Stimulated activated CD8-positive, alpha-beta memory T cell treated with anti-CD3 and anti-CD28 coated beads, Interleukin-7, amount 100 ng/mL, for 48 hours (primary cell): ENCODE results near the gene PPM1N.
"Not testable (repeated sequence)": the region's sequence is repeated elsewhere in the genome, so short reads cannot be mapped to it uniquely, and the experiment has no call there.

Experiments used
- DNase-seq, 2 donors: peaks; one replicate each; pipeline ENCODE4 v3.0.0-alpha.2; 2020; ENCODE audit warnings: low read depth in 1 of 2; ENCODE audit errors: extremely low read depth in 1 of 2

PPM1N gene

GRCh38 chr19:45508417-45508860 lies 10.2 kb downstream of the PPM1N start:
- DNase-seq: peak in 1 of 2 donors; percentile 51

DNA sequence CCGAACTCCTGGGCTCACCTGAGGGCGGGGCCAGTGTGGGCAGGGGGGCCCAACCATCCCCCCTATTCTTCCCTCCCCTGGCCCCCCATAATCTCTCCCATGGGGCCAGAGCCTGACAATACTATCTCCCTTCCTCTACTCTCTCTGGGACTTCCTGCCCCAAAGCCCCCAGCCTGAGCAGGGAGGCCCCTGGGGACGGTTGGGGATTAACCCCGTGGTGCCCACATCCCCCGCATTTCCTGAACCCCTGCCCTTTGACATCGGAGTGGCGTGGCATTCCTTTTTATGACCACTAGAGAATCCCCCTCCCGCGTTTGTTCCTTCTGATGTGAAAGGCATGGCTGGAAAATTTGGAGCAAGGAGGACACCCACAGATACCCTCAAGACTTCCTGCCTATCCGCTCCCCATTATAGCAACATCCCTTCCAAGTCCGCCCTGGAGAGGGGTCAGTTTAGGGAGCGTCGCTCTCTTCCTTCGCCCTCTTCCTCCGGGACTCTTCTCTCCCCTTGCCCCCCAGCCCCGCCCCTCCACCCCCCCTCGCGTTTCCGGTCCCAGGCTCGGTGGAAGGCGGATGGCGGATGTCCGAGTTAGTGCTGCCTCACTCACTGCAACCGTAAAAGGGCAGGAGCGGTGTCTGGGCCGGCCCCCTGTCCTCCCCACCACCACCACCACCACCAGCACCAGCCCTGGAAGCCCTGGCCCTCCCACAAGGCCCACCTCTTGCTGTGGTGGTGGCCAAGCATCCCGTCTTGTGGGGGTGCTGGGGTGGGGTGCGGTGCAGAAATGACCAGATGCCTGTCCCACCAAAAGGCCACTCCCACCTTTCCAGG lies 10.8 kb downstream of the PPM1N start:
- DNase-seq: no peak

DNA sequence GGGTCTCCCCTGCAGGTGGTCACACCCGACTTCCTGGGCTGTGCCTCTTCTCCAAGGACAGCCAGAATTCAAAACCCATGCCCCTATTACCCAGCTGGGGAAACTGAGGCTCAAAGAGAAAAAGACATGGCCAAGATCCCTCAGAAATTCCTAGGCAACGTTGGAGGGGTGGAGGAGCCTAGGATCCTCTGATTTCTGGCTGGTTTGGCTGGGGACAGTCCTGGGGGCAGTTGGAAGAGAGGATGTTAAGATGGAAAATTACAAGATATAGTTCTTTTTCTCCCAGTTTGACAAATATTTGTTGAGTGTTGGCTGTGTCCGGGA lies 11.4 kb downstream of the PPM1N start:
- DNase-seq: no peak

DNA sequence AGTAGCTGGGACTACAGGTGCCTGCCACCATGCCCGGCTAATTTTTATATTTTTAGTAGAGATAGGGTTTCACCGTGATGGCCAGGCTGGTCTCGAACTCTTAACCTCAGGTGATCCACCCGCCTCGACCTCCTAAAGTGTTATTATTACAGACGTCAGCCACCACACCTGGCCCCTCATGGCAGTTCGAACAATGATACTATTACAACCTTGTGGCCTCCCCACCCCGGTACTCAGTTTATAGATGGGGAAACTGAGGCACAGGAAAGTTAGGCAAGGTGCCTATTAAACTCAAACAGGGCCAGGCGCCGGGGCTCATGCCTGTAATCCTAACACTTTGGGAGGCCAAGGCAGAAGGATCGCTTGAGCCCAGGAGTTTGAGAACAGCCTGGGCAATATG lies 12.1 kb downstream of the PPM1N start:
- not testable (repeated sequence) for DNase-seq

- DNase-seq: no peak
Measured at GRCh38 chr19:45511074-45511473, 12.8 kb downstream of the PPM1N start.

- no peak for DNase-seq
Measured at GRCh38 chr19:45512881-45513483, 14.7 kb downstream of the PPM1N start.

GRCh38 chr19:45514376-45515051 lies 16.3 kb downstream of the PPM1N start:
- DNase-seq: no peak

DNA sequence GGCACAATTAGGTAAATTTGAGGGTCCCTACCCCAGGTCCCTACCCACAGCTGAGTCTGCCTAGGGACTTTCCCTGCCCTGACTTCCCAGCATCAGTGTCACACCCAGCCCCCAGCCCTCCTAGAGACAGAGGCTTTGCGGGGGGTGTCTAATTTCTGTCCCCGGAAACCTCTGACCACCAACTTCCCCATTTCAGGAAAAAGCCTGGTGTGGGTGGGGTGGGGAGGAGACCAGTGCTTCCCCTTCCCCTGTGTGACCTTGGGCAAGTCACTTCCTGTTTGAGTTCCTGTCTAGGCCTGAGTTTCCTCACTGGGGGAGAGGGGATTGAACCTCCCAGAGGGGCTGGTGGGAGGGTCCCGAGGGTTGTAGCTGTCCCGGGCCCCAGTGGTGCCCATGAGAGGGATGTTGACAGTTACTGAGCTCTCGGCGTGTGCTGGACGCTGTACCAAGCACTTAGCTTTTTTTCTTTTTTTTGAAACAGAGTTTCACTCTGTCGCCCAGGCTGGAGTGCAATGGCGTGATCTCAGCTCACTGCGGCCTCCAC lies 16.9 kb downstream of the PPM1N start:
- no peak for DNase-seq

DNA sequence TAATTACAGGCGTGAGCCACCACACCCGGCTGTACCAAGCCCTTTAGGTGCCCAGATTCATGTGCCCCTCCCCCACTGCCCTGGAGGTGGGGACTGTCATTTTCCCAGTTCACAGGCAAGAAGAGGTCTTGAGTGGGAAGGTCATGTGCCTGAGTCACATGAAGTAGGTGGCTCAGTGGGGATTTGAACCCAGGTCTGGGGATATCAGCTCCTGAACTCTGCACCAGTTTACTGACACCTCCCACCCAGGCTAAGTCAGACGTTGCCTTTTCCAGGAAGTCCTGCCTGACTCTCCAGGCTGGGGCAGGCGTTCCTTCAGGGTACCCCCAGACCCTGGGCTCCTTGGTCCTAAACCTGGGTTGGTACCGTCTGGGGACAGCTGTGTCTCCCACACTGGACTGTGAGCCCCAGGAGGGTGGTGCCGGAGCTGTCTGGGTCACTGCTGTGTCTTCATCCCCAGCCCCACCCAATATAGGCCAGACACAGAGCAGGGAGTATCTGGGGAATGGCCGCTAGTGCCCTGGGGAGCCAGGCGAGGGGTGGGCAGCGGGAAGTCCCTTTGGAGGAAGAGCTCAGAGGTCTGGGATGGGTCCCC lies 17.7 kb downstream of the PPM1N start:
- no peak for DNase-seq

GRCh38 chr19:45517238-45517637 lies 19.0 kb downstream of the PPM1N start:
- no peak for DNase-seq

- no peak for DNase-seq
Measured at GRCh38 chr19:45517641-45518468, 19.6 kb downstream of the PPM1N start.

DNA sequence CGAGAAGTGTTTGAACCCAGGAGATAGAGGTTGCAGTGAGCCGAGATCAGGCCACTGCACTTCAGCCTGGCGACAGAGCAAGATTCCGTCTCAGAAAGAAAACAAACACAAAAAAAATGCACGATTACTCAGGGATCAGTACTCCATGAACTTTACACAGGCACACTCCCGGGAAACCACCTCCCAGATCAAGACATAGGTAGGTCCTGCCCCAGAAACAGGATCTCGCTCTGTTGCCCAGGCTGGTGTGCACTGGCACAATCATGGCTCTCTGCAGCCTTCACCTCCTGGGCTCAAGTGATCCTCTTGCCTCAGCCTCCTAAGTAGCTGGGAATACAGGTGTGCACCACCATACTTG lies 20.2 kb downstream of the PPM1N start:
- DNase-seq: no peak

- no peak for DNase-seq
Measured at GRCh38 chr19:45522010-45522941, 24.0 kb downstream of the PPM1N start.

DNA sequence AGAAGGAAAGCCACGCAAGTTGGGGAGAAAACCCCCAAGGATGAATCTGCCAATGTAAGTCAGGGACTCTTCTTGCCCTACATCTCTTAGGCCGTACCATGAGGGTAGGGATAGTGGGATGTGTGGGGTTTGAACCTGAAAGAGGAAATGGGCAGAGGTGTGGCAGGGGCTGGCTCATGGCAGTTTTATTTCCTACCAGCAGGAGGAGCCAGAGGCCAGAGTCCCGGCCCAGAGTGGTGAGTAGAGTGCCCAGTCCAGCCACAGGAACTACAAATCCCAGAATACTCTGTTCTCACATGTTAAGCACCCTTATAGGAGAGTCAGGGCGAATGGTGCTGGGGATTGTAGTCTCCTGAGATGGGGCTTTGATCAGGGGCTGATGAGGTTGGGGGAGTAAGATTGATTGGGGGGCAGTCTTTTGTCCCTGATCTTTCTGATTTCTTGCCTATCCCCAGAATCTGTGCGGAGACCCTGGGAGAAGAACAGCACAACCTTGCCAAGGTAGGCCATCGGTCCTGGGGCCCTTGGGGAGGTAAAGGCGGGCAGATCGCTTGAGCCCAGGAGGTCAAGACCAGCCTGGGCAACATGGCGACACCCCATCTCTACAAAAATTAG lies 25.5 kb downstream of the PPM1N start:
- DNase-seq: no peak

GRCh38 chr19:45524575-45525129 lies 26.4 kb downstream of the PPM1N start:
- DNase-seq: no peak

- DNase-seq: no peak
Measured at GRCh38 chr19:45526143-45526542, 27.9 kb downstream of the PPM1N start.

- no peak for DNase-seq
Measured at GRCh38 chr19:45526971-45527370, 28.7 kb downstream of the PPM1N start.

DNA sequence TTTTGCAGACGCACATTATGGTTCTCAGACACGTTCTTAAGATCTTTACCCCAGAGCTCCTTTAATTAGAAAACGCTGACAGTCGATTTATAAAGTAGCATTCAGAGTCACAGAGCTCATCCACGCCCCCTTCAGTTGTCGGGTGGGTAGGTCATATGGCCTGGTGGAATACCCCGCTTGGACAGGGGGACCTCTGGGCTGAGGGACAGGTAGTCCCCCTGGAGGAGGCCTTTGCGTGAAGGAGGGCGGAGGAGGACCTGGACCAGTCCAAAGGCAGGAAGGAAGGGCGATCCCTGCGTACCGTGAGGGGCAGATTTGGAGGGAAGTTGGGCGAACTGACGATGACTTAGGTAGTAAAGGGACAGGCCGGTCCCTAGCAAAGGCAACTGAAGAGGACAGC lies 29.5 kb downstream of the PPM1N start:
- no peak for DNase-seq
